Measurements from ENCODE around the gene HOXB8.

The HOXB8 gene

DNA sequence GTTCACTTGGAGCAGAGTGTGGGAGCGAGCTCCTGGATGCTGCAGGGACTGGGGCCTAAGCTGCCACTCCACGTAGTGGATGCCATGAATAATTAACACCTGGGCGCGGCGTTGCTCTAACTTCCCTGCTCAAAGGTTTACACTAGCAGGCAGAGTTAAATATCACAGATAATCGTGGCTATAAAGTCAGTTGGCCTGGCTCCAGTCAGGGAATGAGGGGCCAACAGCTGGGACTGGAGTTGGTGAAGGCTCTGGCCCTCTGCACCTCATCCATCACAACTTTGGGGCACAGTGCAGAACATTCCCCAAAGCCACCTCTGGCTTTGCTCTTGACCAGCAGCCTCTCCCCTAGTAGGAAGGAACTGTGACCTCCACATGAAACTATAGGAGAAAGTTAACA, 47.9 kb downstream of the HOXB8 start:
- DNase-seq = no peak

DNA sequence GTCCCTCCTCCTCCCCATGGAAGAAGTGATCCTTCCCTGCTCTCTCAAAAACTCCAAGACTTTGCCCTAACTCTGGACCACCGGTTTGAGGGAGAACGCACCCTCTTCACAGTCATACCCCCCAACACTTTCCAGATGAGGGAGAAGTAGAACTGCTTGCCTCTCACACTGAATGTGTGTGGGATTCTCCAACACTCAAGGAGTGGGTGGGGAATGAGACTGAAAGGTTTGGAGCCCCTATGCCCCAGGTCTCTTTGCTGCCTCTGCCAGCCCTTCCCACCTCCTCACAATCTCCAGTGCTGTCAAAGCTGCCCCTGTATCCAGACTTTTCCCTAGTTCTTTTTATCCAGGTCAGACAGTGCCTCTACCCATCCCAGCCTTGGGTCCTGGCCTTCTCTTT, 48.4 kb downstream of the HOXB8 start:
- DNase-seq = no peak

DNA sequence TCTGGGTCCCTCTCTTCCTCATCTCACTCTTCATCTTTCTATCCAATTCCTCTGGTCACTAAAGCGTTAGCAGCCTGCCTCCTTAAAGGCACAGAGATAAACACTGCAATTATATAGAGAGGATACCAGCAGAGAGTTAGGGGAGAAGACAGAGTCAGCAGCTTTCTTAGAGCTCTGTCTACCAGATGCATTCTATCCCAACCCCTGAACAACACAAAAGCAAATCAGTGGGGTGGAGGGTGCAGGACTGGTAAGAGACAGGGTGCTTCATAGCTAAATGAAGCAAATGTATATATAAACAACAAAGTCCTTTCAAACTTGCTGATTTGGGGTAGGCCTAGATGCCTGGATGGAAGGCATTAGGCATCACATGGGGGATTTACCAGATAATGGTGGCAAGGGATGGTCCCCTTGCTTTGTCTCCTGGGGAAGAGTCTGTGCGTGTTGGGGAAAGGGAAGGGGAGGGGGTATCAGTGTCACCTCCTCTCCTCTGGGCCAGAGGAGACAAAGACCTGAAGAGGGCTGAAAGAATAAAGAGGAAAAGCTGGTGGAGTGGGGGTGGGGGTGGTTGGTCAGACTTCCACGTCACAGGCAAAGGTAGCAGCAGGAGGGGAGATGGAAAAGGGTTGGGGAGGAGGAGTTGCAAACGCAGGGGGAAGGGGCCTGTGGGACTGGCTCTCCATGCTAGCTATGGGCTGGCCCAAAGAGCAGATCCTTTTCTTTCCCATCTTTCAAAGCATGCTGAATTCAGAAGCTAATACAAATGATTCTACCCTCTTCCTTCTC, 49.0 kb downstream of the HOXB8 start:
- DNase-seq = no peak

DNA sequence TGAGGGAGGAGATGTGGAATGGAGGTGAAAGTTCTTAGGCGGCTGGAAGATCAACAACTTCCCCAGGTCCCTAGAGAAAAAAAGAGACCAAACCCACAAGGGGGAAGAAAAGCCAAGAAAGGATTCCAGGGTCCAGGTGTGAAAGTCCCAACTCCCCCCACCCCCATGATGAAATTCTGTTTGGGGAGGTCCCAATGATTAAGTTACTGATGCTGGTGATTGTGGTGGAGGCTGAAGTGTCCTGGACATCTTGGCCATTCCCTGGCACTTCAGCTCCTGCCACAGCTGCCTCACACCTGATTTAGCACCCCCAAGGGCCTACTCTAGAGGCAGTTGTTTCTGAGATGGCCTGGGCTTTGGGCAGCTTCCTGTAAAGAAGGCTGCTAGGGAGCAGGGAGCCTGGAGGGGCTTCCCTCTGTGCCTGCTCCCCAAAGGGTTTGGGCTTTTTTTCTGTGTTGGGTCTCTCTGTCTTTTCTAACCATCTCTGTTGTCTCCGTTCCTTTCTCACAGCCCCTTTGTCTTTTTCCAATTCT, 50.0 kb downstream of the HOXB8 start:
- no peak for DNase-seq

DNA sequence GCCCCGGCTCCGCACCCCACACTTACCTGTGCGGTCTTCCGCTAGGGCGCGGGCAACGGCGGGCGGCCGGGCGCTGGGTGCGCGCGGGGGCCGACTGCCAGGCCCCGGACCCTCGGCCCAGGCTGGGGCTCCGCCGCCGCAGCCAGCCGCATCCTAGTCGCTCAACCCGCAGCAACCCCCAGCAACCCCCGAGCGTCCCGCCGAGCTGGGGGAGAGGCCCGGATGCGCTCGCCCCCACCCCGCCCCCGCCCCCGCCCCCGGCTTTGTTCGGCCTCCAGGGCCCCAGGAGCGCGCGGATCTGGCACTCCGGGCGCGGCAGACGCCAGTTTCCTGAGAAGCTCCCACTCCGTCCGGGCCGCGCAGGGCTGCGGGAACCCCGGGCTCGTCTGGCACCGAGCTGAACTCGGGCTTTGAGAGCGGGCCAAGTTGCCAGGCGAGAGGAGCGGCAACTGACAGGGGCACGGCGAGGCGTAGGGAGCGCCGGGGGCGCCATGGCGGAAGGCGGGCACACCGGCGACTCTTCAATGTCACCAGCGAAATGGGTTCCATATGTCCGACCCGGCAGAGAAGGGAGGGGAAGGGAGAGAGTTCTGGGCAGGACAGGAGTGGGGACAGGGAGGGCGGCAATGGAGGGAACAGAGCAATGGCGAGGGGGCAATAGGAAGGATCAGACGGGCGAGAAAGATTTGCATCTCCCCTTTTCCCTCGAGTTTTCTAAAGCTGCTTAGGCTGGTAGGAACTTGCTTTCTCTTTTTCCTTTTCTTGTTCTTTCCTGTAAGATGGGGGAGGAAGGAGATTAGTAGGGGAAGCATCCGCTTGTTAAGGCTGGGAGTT, 50.7 kb downstream of the HOXB8 start:
- no peak for DNase-seq

DNA sequence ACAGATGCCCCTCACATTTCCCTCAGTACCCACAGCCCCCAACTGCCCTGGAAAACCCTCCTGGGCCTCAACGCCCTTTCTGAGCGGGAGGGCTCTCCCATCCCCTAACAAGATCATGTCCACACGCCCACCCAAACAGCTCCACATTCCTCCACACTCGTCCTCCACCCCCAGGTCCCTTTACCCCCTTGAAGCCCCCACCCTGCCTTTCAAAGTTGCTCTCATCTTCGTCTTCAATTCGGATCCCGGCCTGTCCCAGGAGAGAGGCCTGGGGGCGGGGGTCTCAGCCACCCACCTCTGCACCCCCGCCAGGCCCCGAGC, 51.3 kb downstream of the HOXB8 start:
- no peak for DNase-seq

DNA sequence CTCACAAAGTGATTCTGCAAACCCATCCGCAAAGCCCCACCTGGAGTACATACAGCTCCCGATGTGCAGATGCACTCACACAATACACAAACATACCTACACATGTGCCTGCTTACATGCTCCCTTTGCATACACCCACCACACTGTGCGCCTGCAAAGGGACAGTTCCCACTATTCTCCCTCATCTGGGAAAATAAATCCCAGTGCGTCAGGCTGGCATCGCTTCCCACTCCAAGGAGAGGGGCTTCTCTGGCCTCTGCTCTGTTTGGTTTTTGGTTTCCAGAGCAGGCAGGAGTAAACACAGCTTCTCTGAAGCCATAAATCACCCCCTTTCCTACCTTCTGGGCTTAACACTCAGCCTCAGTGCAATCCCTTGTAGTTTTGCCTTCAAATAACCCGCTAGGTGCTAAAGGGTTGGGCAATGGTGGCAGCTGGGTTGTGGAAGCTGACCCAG, 51.7 kb downstream of the HOXB8 start:
- DNase-seq = no peak

DNA sequence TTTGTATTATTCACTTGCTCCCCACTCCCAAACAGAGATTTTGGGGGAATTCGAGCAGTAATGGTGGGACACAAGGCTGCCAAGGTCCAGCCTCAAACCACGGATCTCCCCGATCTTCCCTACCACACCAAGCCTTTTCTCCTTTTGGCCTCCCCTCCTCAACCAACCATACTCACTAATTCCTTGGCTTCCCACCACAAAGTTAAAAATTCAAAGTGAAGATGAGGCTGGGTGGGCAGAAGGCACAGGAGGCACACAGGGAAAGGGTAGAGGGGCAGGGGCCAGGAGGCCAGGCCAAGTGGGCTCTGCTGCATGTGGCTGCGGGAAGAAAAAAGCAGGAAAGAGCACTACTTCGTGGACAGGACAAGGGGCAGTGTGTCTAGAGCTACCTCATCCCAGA, 52.2 kb downstream of the HOXB8 start:
- DNase-seq = no peak

Measured in DMS79 (cell line).